Mesothelial cell of epicardium (in vitro differentiated cells): ENCODE measurements around the gene FBRSL1. TPM values are rescaled to one million over a fixed set of nuclear protein-coding genes. Genes with fewer than 3 reads are reported as not detected.

Source experiments
- DNase-seq, 2 experiments: peaks; one replicate each; pipeline ENCODE4 v3.0.0; 2021; ENCODE audit warnings: low spot score in 2 of 2; ENCODE audit not compliant: unreplicated experiment in 2 of 2
- H3K27ac Mint-ChIP-seq: 2 replicates; pipeline ENCODE4 v1.8.0; 2021; ENCODE audit warnings: mixed read lengths
- H3K27me3 Mint-ChIP-seq: 2 replicates; pipeline ENCODE4 v1.8.0; 2021; ENCODE audit warnings: low read depth, mixed read lengths
- H3K36me3 Mint-ChIP-seq: 2 replicates; pipeline ENCODE4 v1.8.0; 2021; ENCODE audit warnings: mixed read lengths
- H3K4me1 Mint-ChIP-seq: 2 replicates; pipeline ENCODE4 v1.8.0; 2021; ENCODE audit warnings: mixed read lengths
- H3K4me3 Mint-ChIP-seq: 2 replicates; pipeline ENCODE4 v1.8.0; 2021; ENCODE audit warnings: mild to moderate bottlenecking, moderate library complexity, mixed read lengths
- H3K9me3 Mint-ChIP-seq: 2 replicates; pipeline ENCODE4 v1.8.0; 2021; ENCODE audit warnings: mixed read lengths
- CTCF ChIP-seq: fragments of 200-600 bp; sonication (generic); IDR thresholded peaks from one replicate; pipeline ENCODE4 v1.5.0; 2021; ENCODE audit warnings: antibody characterized with exemption; ENCODE audit not compliant: unreplicated experiment
- total RNA-seq: library from RNA; stranded (reverse); gene quantifications from 3 replicates; pipeline ENCODE4 v1.2.1, GENCODE V29; 2021

Gene FBRSL1
- total RNA-seq, 1 donor from 2014 or later, result 115 TPM

- TF ChIP-seq CTCF, result no peak
- Mint-ChIP-seq H3K27ac (no peak overlapping the region), H3K36me3 (no peaks in the 10 kb centered on the region), H3K4me3 (no peak overlapping the region), H3K9me3 (no peaks in the 10 kb centered on the region), H3K27me3 (peaks cover 80% of the 10 kb centered on the region), H3K4me1 (no peaks in the 10 kb centered on the region)
- DNase-seq, result no peak
Measured at GRCh38 chr12:132482771-132483170, 7.2 kb upstream of the FBRSL1 start.

- Mint-ChIP-seq H3K4me1 (no peaks in the 10 kb centered on the region), H3K9me3 (no peaks in the 10 kb centered on the region), H3K4me3 (no peak overlapping the region), H3K27me3 (peaks cover 82% of the 10 kb centered on the region), H3K36me3 (no peaks in the 10 kb centered on the region), H3K27ac (no peak overlapping the region)
- TF ChIP-seq CTCF, result no peak
- DNase-seq, result no peak
Measured at GRCh38 chr12:132483208-132483607, 6.7 kb upstream of the FBRSL1 start.

- Mint-ChIP-seq H3K9me3 (no peaks in the 10 kb centered on the region), H3K27ac (no peak overlapping the region), H3K4me1 (no peaks in the 10 kb centered on the region), H3K36me3 (no peaks in the 10 kb centered on the region), H3K4me3 (no peak overlapping the region), H3K27me3 (peaks cover 81% of the 10 kb centered on the region)
- no peak for TF ChIP-seq CTCF
- no peak for DNase-seq
Measured at GRCh38 chr12:132483612-132484011, 6.3 kb upstream of the FBRSL1 start.

- Mint-ChIP-seq H3K4me3 (no peak overlapping the region), H3K9me3 (no peaks in the 10 kb centered on the region), H3K27me3 (peaks cover 81% of the 10 kb centered on the region), H3K36me3 (no peaks in the 10 kb centered on the region), H3K27ac (no peak overlapping the region), H3K4me1 (peaks cover 3% of the 10 kb centered on the region)
- TF ChIP-seq CTCF, result no peak
- no peak for DNase-seq
Measured at GRCh38 chr12:132484183-132484890, 5.6 kb upstream of the FBRSL1 start.

- no peaks in the 10 kb centered on the region for H3K9me3 Mint-ChIP-seq
- H3K4me3 Mint-ChIP-seq, result no peak overlapping the region
- H3K36me3 Mint-ChIP-seq, result no peaks in the 10 kb centered on the region
- no peak overlapping the region for H3K27ac Mint-ChIP-seq
- H3K4me1 Mint-ChIP-seq, result peaks cover 3% of the 10 kb centered on the region
- H3K27me3 Mint-ChIP-seq, result peaks cover 76% of the 10 kb centered on the region
- no peak for DNase-seq
- TF ChIP-seq CTCF, result no peak
Measured at GRCh38 chr12:132484891-132485441, 5.0 kb upstream of the FBRSL1 start.
